ENCODE measurements around the gene GPC6.
A peak's percentile ranks its signal among the peaks of the same experiment; 100 is the strongest.

The GPC6 gene

GRCh38 chr13:94384231-94384905 lies 1157.8 kb downstream of the GPC6 start:
- H3K4me3 ChIP-seq (replicated peaks; ENCODE audit: low read depth, low read length): no peak overlapping the region
- no peak for DNase-seq (ENCODE audit: low read depth)
- no peak for TF ChIP-seq CTCF (IDR thresholded peaks at IDR 0.05; ENCODE audit: low read length, missing control alignments)

GRCh38 chr13:94387047-94387446 lies 1160.4 kb downstream of the GPC6 start:
- TF ChIP-seq CTCF (IDR thresholded peaks at IDR 0.05; ENCODE audit: low read length, missing control alignments): no peak
- no peak overlapping the region for H3K4me3 ChIP-seq (replicated peaks; ENCODE audit: low read depth, low read length)
- no peak for DNase-seq (ENCODE audit: low read depth)

GRCh38 chr13:94389604-94390351 lies 1163.2 kb downstream of the GPC6 start:
- peak; percentile 18 for DNase-seq (ENCODE audit: low read depth)
- no peak for TF ChIP-seq CTCF (IDR thresholded peaks at IDR 0.05; ENCODE audit: low read length, missing control alignments)
- no peak overlapping the region for H3K4me3 ChIP-seq (replicated peaks; ENCODE audit: low read depth, low read length)

- no peak for TF ChIP-seq CTCF (IDR thresholded peaks at IDR 0.05; ENCODE audit: low read length, missing control alignments)
- peak; percentile 29 for DNase-seq (ENCODE audit: low read depth)
- no peak overlapping the region for H3K4me3 ChIP-seq (replicated peaks; ENCODE audit: low read depth, low read length)
Observed at GRCh38 chr13:94390881-94391280, 1164.3 kb downstream of the GPC6 start.

GRCh38 chr13:94394723-94395122 lies 1168.1 kb downstream of the GPC6 start:
- no peak for TF ChIP-seq CTCF (IDR thresholded peaks at IDR 0.05; ENCODE audit: low read length, missing control alignments)
- no peak for DNase-seq (ENCODE audit: low read depth)

GRCh38 chr13:94395860-94396259 lies 1169.3 kb downstream of the GPC6 start:
- H3K4me3 ChIP-seq (replicated peaks; ENCODE audit: low read depth, low read length): no peak overlapping the region
- TF ChIP-seq CTCF (IDR thresholded peaks at IDR 0.05; ENCODE audit: low read length, missing control alignments): no peak
- DNase-seq (ENCODE audit: low read depth): no peak

More at GRCh38 chr13:94394723-94395122, 1168.1 kb downstream of the GPC6 start:
- no peak overlapping the region for H3K4me3 ChIP-seq (replicated peaks; ENCODE audit: low read depth, low read length)
